GM23338 (cell line): ENCODE measurements around the gene NET1. TPM values are rescaled to one million over a fixed set of nuclear protein-coding genes. Genes with fewer than 3 reads are reported as not detected.
A peak's percentile ranks its signal among the peaks of the same experiment; 100 is the strongest.

Source experiments
- ATAC-seq: fragments of 200-7000 bp; cut with Tn5 transposase; 3 replicates; pipeline ENCODE4 v1.9.1; 2020
- DNase-seq: peaks from one replicate; pipeline ENCODE4 v3.0.0-alpha.2; 2015; ENCODE audit warnings: low spot score
- H2AFZ ChIP-seq: fragments of 200-600 bp; sonication (generic); 2 replicates; pipeline ENCODE4 v1.8.0; 2016; ENCODE audit warnings: antibody characterized with exemption, mild to moderate bottlenecking, moderate library complexity
- H3F3A ChIP-seq: fragments of 200-600 bp; sonication (generic); replicated peaks from 2 replicates; pipeline ENCODE4 v1.8.0; 2017; ENCODE audit warnings: antibody characterized with exemption, mixed run types, low read depth
- H3K27ac ChIP-seq: fragments of 200-600 bp; sonication (generic); 2 replicates; pipeline ENCODE4 v1.6.1; 2016; ENCODE audit warnings: low read depth
- H3K27me3 ChIP-seq: fragments of 200-600 bp; sonication (generic); 2 replicates; pipeline ENCODE4 v1.8.0; 2016; ENCODE audit warnings: mild to moderate bottlenecking, mixed run types, moderate library complexity; ENCODE audit not compliant: insufficient read depth
- H3K36me3 ChIP-seq: fragments of 200-600 bp; sonication (generic); 2 replicates; pipeline ENCODE4 v1.8.0; 2016; ENCODE audit warnings: mild to moderate bottlenecking; ENCODE audit not compliant: insufficient read depth
- H3K4me1 ChIP-seq: fragments of 200-600 bp; sonication (generic); 2 replicates; pipeline ENCODE4 v1.8.0; 2016; ENCODE audit warnings: mild to moderate bottlenecking, moderate library complexity; ENCODE audit not compliant: insufficient read depth
- H3K4me2 ChIP-seq: fragments of 200-600 bp; sonication (generic); 2 replicates; pipeline ENCODE4 v1.7.1; 2017; ENCODE audit warnings: mixed run types
- H3K4me3 ChIP-seq: fragments of 200-600 bp; sonication (generic); 2 replicates; pipeline ENCODE4 v1.6.1; 2016; ENCODE audit warnings: mixed run types
- H3K79me2 ChIP-seq: fragments of 200-600 bp; sonication (generic); replicated peaks from 2 replicates; pipeline ENCODE4 v1.8.0; 2017; ENCODE audit warnings: mild to moderate bottlenecking; ENCODE audit not compliant: insufficient read depth
- H3K9me2 ChIP-seq: fragments of 200-600 bp; sonication (generic); 2 replicates; pipeline ENCODE4 v1.8.0; 2017; ENCODE audit not compliant: insufficient read depth
- H4K20me1 ChIP-seq: fragments of 200-600 bp; sonication (generic); replicated peaks from 2 replicates; pipeline ENCODE4 v1.8.0; 2017; ENCODE audit warnings: mild to moderate bottlenecking; ENCODE audit not compliant: insufficient read depth
- H3K27ac Mint-ChIP-seq: 2 replicates; pipeline ENCODE4 v1.8.0; 2020; ENCODE audit warnings: inconsistent platforms, mild to moderate bottlenecking, moderate library complexity, mixed read lengths
- H3K27me3 Mint-ChIP-seq: 3 replicates; pipeline ENCODE4 v1.8.0; 2022; ENCODE audit warnings: low read depth, mild to moderate bottlenecking, moderate library complexity, mixed read lengths, inconsistent platforms; ENCODE audit not compliant: insufficient read depth, poor library complexity
- H3K36me3 Mint-ChIP-seq: 3 replicates; pipeline ENCODE4 v1.8.0; 2021; ENCODE audit warnings: low read depth, mild to moderate bottlenecking, inconsistent platforms, moderate library complexity, mixed read lengths
- H3K4me1 Mint-ChIP-seq: 3 replicates; pipeline ENCODE4 v1.8.0; 2020; ENCODE audit warnings: mild to moderate bottlenecking, inconsistent platforms, mixed read lengths
- H3K4me3 Mint-ChIP-seq: 3 replicates; pipeline ENCODE4 v1.8.0; 2021; ENCODE audit warnings: moderate library complexity, mild to moderate bottlenecking, inconsistent platforms, mixed read lengths
- H3K9me3 Mint-ChIP-seq: 3 replicates; pipeline ENCODE4 v1.8.0; 2020; ENCODE audit warnings: moderate library complexity, mild to moderate bottlenecking, inconsistent platforms, mixed read lengths
- CREB1 ChIP-seq: fragments of 250-450 bp; sonication (Bioruptor Pico); IDR thresholded peaks from 2 replicates; pipeline ENCODE4 v1.5.0; 2020; ENCODE audit warnings: low read depth, mild to moderate bottlenecking, moderate library complexity
- EZH2phosphoT487 ChIP-seq: fragments of 200-600 bp; sonication (generic); IDR thresholded peaks from one replicate; pipeline ENCODE4 v1.8.1; 2018; ENCODE audit warnings: antibody characterized with exemption; ENCODE audit not compliant: unreplicated experiment
- JUNB ChIP-seq: IDR thresholded peaks from one replicate; pipeline ENCODE4 v1.6.1; 2016; ENCODE audit warnings: antibody characterized with exemption; ENCODE audit not compliant: unreplicated experiment
- NANOG ChIP-seq: IDR thresholded peaks from 2 replicates; pipeline ENCODE4 v1.6.1; 2016; ENCODE audit warnings: antibody characterized with exemption, borderline replicate concordance
- POLR2AphosphoS5 ChIP-seq: IDR thresholded peaks from 2 replicates; pipeline ENCODE4 v1.6.1; 2016; ENCODE audit warnings: antibody characterized with exemption, low read depth
- STAT1 ChIP-seq: IDR thresholded peaks from one replicate; pipeline ENCODE4 v1.6.1; 2016; ENCODE audit warnings: antibody characterized with exemption; ENCODE audit not compliant: unreplicated experiment
- polyA plus RNA-seq: library from polyadenylated mRNA; unstranded; fragments of >200 nt; fragmentation: Nextera tagmentation; extraction: Ambion mirVana; gene quantifications from 2 replicates; pipeline ENCODE4 v1.2.1, GENCODE V29; 2016
- total RNA-seq: library from RNA; depleted of rRNA; stranded (reverse); fragments of >200 nt; shearing (Covaris generic); gene quantifications from 2 replicates; pipeline ENCODE4 v1.2.3, GENCODE V29; 2014

The NET1 gene
- total and polyA plus RNA-seq, 2 experiments from 2014 or later: 47.9 to 93.9 TPM

GRCh38 chr10:5464546-5464945 is 52.2 kb downstream of the NET1 start:
- no peak for DNase-seq
- Histone ChIP-seq H3K27ac (no peak overlapping the region), H3K4me3 (no peak overlapping the region), H3K4me1 (peaks cover 29% of the 10 kb centered on the region), H2AFZ (no peak overlapping the region), H4K20me1 (no peaks in the 10 kb centered on the region), H3K9me2 (peaks cover 5% of the 10 kb centered on the region; the same call in 1 of the 2 replicates), H3K4me2 (no peak overlapping the region), H3K79me2 (no peaks in the 10 kb centered on the region), H3K36me3 (0 out of 2 replicates have a peak, but pooled peaks cover 3% of the 10 kb centered on the region), H3F3A (0 out of 2 replicates have a peak, but pooled peaks cover 4% of the 10 kb centered on the region), H3K27me3 (no peaks in the 10 kb centered on the region)
- Mint-ChIP-seq H3K4me3 (no peak overlapping the region), H3K9me3 (peaks cover 59% of the 10 kb centered on the region), H3K27ac (no peak overlapping the region), H3K4me1 (peaks cover 46% of the 10 kb centered on the region), H3K27me3 (peaks cover 19% of the 10 kb centered on the region), H3K36me3 (peaks cover 83% of the 10 kb centered on the region)
- no peak for ATAC-seq
- TF ChIP-seq CREB1 (CRISPR knock-in tag) (no peak), JUNB (no peak)

- H3K9me2 ChIP-seq: peaks cover 5% of the 10 kb centered on the region; the same call in 1 of the 2 replicates
- Mint-ChIP-seq H3K4me3 (peak overlapping the region; percentile 50; the same call in 2 of the 3 replicates), H3K36me3 (peaks cover 82% of the 10 kb centered on the region), H3K4me1 (peaks cover 46% of the 10 kb centered on the region), H3K27ac (peak overlapping the region; percentile 97), H3K9me3 (peaks cover 67% of the 10 kb centered on the region), H3K27me3 (peaks cover 19% of the 10 kb centered on the region)
- DNase-seq: peak; percentile 28
- H3K79me2 ChIP-seq: no peaks in the 10 kb centered on the region
- no peaks in the 10 kb centered on the region for H3K27me3 ChIP-seq
- no peaks in the 10 kb centered on the region for H4K20me1 ChIP-seq
- peak overlapping the region; percentile 83; the same call in 1 of the 2 replicates for H2AFZ ChIP-seq
- peak overlapping the region; percentile 91 for H3K27ac ChIP-seq
- H3K4me1 ChIP-seq: peaks cover 29% of the 10 kb centered on the region
- H3K4me2 ChIP-seq: peak overlapping the region; percentile 72
- ATAC-seq: peak; percentile 31
- H3F3A ChIP-seq: 0 out of 2 replicates have a peak, but pooled peaks cover 4% of the 10 kb centered on the region
- no peak; the same call in 1 of the 2 replicates for TF ChIP-seq POLR2AphosphoS5
- TF ChIP-seq JUNB: no peak
- no peak for TF ChIP-seq EZH2phosphoT487
- no peak for TF ChIP-seq NANOG
- 0 out of 2 replicates have a peak, but pooled peaks cover 3% of the 10 kb centered on the region for H3K36me3 ChIP-seq
- H3K4me3 ChIP-seq: peak overlapping the region; percentile 33; the same call in 1 of the 2 replicates
These were observed 53.7 kb downstream of the NET1 start for GRCh38 chr10:5465976-5466450.

GRCh38 chr10:5466451-5467206 is 54.3 kb downstream of the NET1 start:
- peaks cover 82% of the 10 kb centered on the region for H3K36me3 Mint-ChIP-seq
- H3K4me3 Mint-ChIP-seq: peak overlapping the region; percentile 50; the same call in 2 of the 3 replicates
- no peaks in the 10 kb centered on the region for H4K20me1 ChIP-seq
- H3K36me3 ChIP-seq: 0 out of 2 replicates have a peak, but pooled peaks cover 3% of the 10 kb centered on the region
- H3K79me2 ChIP-seq: no peaks in the 10 kb centered on the region
- peak overlapping the region; percentile 83 for H2AFZ ChIP-seq
- H3F3A ChIP-seq: 0 out of 2 replicates have a peak, but pooled peaks cover 4% of the 10 kb centered on the region
- H3K4me1 ChIP-seq: peaks cover 29% of the 10 kb centered on the region
- ATAC-seq (peak; percentile 90), DNase-seq (peak; percentile 90)
- peak overlapping the region; percentile 91 for H3K27ac ChIP-seq
- peak overlapping the region; percentile 72 for H3K4me2 ChIP-seq
- no peaks in the 10 kb centered on the region for H3K27me3 ChIP-seq
- peak; percentile 37; the same call in 1 of the 2 replicates for TF ChIP-seq CREB1 (CRISPR knock-in tag)
- no peak for TF ChIP-seq STAT1
- TF ChIP-seq POLR2AphosphoS5: peak; percentile 53
- peak overlapping the region; percentile 33; the same call in 1 of the 2 replicates for H3K4me3 ChIP-seq
- H3K4me1 Mint-ChIP-seq: peaks cover 44% of the 10 kb centered on the region
- H3K27me3 Mint-ChIP-seq: peaks cover 19% of the 10 kb centered on the region
- peaks cover 5% of the 10 kb centered on the region; the same call in 1 of the 2 replicates for H3K9me2 ChIP-seq
- peak overlapping the region; percentile 97 for H3K27ac Mint-ChIP-seq
- peaks cover 73% of the 10 kb centered on the region for H3K9me3 Mint-ChIP-seq
